Stimulated activated CD4-positive, alpha-beta T cell treated with anti-CD3 and anti-CD28 coated beads, Interleukin-4, amount 100 ng/mL, for 1 hour (primary cell): ENCODE data around the gene MITF.

Experiments
- DNase-seq: peaks from one replicate; pipeline ENCODE4 v3.0.0-alpha.2; 2020

The MITF gene

GRCh38 chr3:69925506-69925905, 186.2 kb downstream of the MITF start:
- DNase-seq, result no peak

- DNase-seq, result no peak
Observed at GRCh38 chr3:69926385-69926784, 187.1 kb downstream of the MITF start.

- no peak for DNase-seq
Observed at GRCh38 chr3:69927571-69927970, 188.3 kb downstream of the MITF start.

GRCh38 chr3:69929019-69929418, 189.8 kb downstream of the MITF start:
- no peak for DNase-seq

- no peak for DNase-seq
Observed at GRCh38 chr3:69930564-69930963, 191.3 kb downstream of the MITF start.

- DNase-seq, result no peak
Observed at GRCh38 chr3:69932087-69932486, 192.8 kb downstream of the MITF start.

- DNase-seq, result no peak
Observed at GRCh38 chr3:69932501-69932900, 193.2 kb downstream of the MITF start.

- no peak for DNase-seq
Observed at GRCh38 chr3:69934398-69934797, 195.1 kb downstream of the MITF start.

- DNase-seq, result no peak
Observed at GRCh38 chr3:69936266-69936665, 197.0 kb downstream of the MITF start.

GRCh38 chr3:69938061-69938460, 198.8 kb downstream of the MITF start:
- DNase-seq, result no peak

GRCh38 chr3:69938931-69939330, 199.7 kb downstream of the MITF start:
- DNase-seq, result no peak

- DNase-seq, result no peak
Observed at GRCh38 chr3:69941037-69941436, 201.8 kb downstream of the MITF start.

- no peak for DNase-seq
Observed at GRCh38 chr3:69941439-69942176, 202.3 kb downstream of the MITF start.

GRCh38 chr3:69944931-69945493, 205.7 kb downstream of the MITF start:
- DNase-seq, result no peak

GRCh38 chr3:69948246-69948862, 209.1 kb downstream of the MITF start:
- DNase-seq, result no peak

GRCh38 chr3:69951616-69952015, 212.4 kb downstream of the MITF start:
- no peak for DNase-seq

GRCh38 chr3:69959581-69959980, 220.3 kb downstream of the MITF start:
- no peak for DNase-seq

- DNase-seq, result no peak
Observed at GRCh38 chr3:69961706-69962439, 222.6 kb downstream of the MITF start.

- no peak for DNase-seq
Observed at GRCh38 chr3:69963643-69964042, 224.4 kb downstream of the MITF start.

GRCh38 chr3:69967156-69967555, 227.9 kb downstream of the MITF start:
- DNase-seq, result no peak

GRCh38 chr3:69970827-69971226, 231.6 kb downstream of the MITF start:
- DNase-seq, result no peak

- DNase-seq, result no peak
Observed at GRCh38 chr3:69972672-69973071, 233.4 kb downstream of the MITF start.

GRCh38 chr3:69976021-69976420, 236.8 kb downstream of the MITF start:
- no peak for DNase-seq
